HG03175 (cell line): ENCODE results near the gene FGD6.

Experiments used
- ATAC-seq: cut with Tn5 transposase; IDR thresholded peaks from one replicate; pipeline ENCODE4 v1.9.1; 2021; ENCODE audit warnings: mild to moderate bottlenecking, moderate library complexity; ENCODE audit not compliant: unreplicated experiment

The FGD6 gene

DNA sequence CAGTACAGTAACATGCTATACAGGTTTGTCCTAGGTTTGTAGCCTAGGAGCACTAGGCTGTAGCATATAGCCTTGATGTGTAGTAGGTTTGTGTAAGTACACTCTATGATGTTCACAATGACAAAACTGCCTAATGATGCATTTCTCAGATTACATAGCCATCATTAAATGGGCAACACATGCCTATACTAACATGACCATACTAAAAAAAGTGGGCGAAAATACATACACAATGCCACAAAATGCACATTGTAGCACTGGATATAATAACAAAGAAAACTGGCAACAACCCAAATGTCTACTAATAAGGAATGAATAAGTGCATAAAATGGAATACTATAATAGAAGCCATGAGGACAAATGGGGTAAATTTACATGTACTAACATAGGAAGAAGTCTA is 182.5 kb downstream of the FGD6 start:
- no peak for ATAC-seq
